DND-41 (cell line): Measurements from ENCODE around the gene LYRM4.

Experiments used
- ATAC-seq: fragments of 200-7000 bp; cut with Tn5 transposase; 3 replicates; pipeline ENCODE4 v1.9.1; 2021; ENCODE audit warnings: low read depth; ENCODE audit not compliant: insufficient read depth
- DNase-seq: peaks from one replicate; pipeline ENCODE4 v3.0.0-alpha.2; 2020
- H2AFZ ChIP-seq: 2 replicates; pipeline ENCODE4 v1.6.0; 2012; ENCODE audit warnings: low read depth, low read length
- H3K27ac ChIP-seq: 2 replicates; pipeline ENCODE4 v1.5.1; 2012; ENCODE audit warnings: low read length, inconsistent platforms
- H3K27me3 ChIP-seq: fragments of 200-600 bp; sonication (generic); 2 replicates; pipeline ENCODE4 v1.6.0; 2012; ENCODE audit warnings: low read length, mild to moderate bottlenecking, inconsistent platforms; ENCODE audit not compliant: insufficient read depth, poor library complexity
- H3K36me3 ChIP-seq: 2 replicates; pipeline ENCODE4 v1.5.1; 2012; ENCODE audit warnings: low read length, inconsistent platforms; ENCODE audit not compliant: insufficient read depth
- H3K4me1 ChIP-seq: 2 replicates; pipeline ENCODE4 v1.5.1; 2012; ENCODE audit warnings: mild to moderate bottlenecking, low read length; ENCODE audit not compliant: insufficient read depth
- H3K4me2 ChIP-seq: 2 replicates; pipeline ENCODE4 v1.6.0; 2012; ENCODE audit warnings: mild to moderate bottlenecking, moderate library complexity, low read length, inconsistent platforms; ENCODE audit not compliant: insufficient read depth
- H3K4me3 ChIP-seq, 2 experiments: fragments of 200-600 bp in 1 of 2; shearing (Covaris generic) in 1 of 2; 2 replicates each; pipeline ENCODE4 v1.5.1; 2012 to 2016; ENCODE audit warnings: inconsistent platforms in 2 of 2, low read length in 2 of 2, mild to moderate bottlenecking in 2 of 2, low read depth in 1 of 2, moderate library complexity in 1 of 2
- H3K79me2 ChIP-seq: 2 replicates; pipeline ENCODE4 v1.6.0; 2012; ENCODE audit warnings: low read length, inconsistent platforms; ENCODE audit not compliant: insufficient read depth
- H3K9ac ChIP-seq: 2 replicates; pipeline ENCODE4 v1.6.0; 2012; ENCODE audit warnings: low read depth, mild to moderate bottlenecking, inconsistent platforms, low read length, moderate library complexity
- H3K9me3 ChIP-seq: 2 replicates; pipeline ENCODE4 v1.5.1; 2012; ENCODE audit warnings: low read length, moderate library complexity, mild to moderate bottlenecking, inconsistent platforms; ENCODE audit not compliant: insufficient read depth, severe bottlenecking
- H4K20me1 ChIP-seq: 2 replicates; pipeline ENCODE4 v1.6.0; 2012; ENCODE audit warnings: low read length; ENCODE audit not compliant: insufficient read depth
- CTCF ChIP-seq: IDR thresholded peaks from 2 replicates; pipeline ENCODE4 v1.5.1; 2012; ENCODE audit warnings: borderline replicate concordance, low read length, moderate library complexity, mild to moderate bottlenecking; ENCODE audit not compliant: poor library complexity, severe bottlenecking; ENCODE audit errors: extremely low read depth
- EZH2 ChIP-seq: IDR thresholded peaks from 3 replicates; pipeline ENCODE4 v1.6.1; 2012; ENCODE audit warnings: borderline replicate concordance, low read depth, mild to moderate bottlenecking, moderate library complexity, low read length, inconsistent platforms; ENCODE audit not compliant: severe bottlenecking

Gene LYRM4

DNA sequence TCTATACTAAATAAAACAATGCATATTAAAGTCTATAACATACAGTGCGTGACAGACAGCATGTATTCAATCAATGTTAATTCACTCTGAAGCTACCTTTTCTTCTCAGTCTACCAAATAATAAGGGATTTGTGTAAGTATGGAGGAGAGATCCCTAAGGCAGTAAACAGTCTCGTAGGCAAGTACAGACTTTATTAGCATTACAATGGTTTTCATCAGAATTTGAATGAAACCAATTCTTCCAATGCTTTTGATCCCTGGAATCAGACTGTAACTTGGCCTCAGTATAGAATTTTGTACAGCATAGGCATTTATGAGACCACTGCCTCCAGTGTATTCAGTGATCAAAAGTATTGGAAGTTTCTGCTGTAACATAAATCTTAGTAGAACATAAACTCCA is 19.5 kb downstream of the LYRM4 start:
- ATAC-seq, result no peak
- Histone ChIP-seq H4K20me1 (peaks cover 19% of the 10 kb centered on the region; the same call in 1 of the 2 replicates), H3K4me3 (no peak overlapping the region), H3K79me2 (peaks cover 18% of the 10 kb centered on the region), H2AFZ (no peak overlapping the region), H3K36me3 (no peaks in the 10 kb centered on the region), H3K4me1 (no peaks in the 10 kb centered on the region), H3K27ac (no peak overlapping the region), H3K9me3 (no peaks in the 10 kb centered on the region), H3K4me2 (no peak overlapping the region), H3K27me3 (no peaks in the 10 kb centered on the region), H3K9ac (no peak overlapping the region)
- no peak for TF ChIP-seq CTCF
- no peak for TF ChIP-seq EZH2
- DNase-seq, result no peak

DNA sequence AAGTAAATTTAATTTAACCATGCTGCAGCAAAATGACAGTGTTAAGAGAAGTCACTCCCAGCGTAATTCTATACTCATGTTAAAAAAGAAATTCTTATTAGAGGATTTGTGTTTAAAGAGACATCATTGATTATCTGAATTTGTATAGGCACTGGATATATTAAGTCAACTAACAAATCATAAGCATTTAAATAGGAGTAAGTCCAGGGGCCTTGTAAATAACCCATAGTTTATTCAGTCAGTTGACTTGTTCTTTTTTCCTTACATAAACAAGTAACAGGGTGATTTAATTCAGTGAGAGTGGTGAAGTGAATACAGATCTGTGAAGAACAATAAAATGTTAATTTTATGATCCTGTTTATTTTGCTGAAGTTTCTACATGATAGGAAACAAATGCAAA is 22.4 kb downstream of the LYRM4 start:
- no peaks in the 10 kb centered on the region for H3K9me3 ChIP-seq
- no peak for ATAC-seq
- H4K20me1 ChIP-seq, result peaks cover 10% of the 10 kb centered on the region; the same call in 1 of the 2 replicates
- no peak overlapping the region for H3K4me2 ChIP-seq
- no peaks in the 10 kb centered on the region for H3K4me1 ChIP-seq
- H3K27ac ChIP-seq, result no peak overlapping the region
- DNase-seq, result no peak
- H3K36me3 ChIP-seq, result peaks cover 4% of the 10 kb centered on the region; the same call in 1 of the 2 replicates
- H3K4me3 ChIP-seq, result no peak overlapping the region
- no peak overlapping the region for H2AFZ ChIP-seq
- H3K27me3 ChIP-seq, result no peaks in the 10 kb centered on the region
- peaks cover 4% of the 10 kb centered on the region; the same call in 1 of the 2 replicates for H3K79me2 ChIP-seq
- no peak overlapping the region for H3K9ac ChIP-seq
- TF ChIP-seq CTCF, result no peak
- TF ChIP-seq EZH2, result no peak

- no peak overlapping the region for H3K27ac ChIP-seq
Measured at GRCh38 chr6:5237805-5238204, 22.9 kb downstream of the LYRM4 start.

More at GRCh38 chr6:5237805-5238204, 22.9 kb downstream of the LYRM4 start:
- Histone ChIP-seq H3K27me3 (no peaks in the 10 kb centered on the region), H4K20me1 (peaks cover 10% of the 10 kb centered on the region; the same call in 1 of the 2 replicates), H3K4me2 (no peak overlapping the region), H3K79me2 (no peaks in the 10 kb centered on the region), H3K9me3 (no peaks in the 10 kb centered on the region), H3K9ac (no peak overlapping the region), H3K36me3 (peaks cover 4% of the 10 kb centered on the region; the same call in 1 of the 2 replicates), H2AFZ (no peak overlapping the region), H3K4me1 (no peaks in the 10 kb centered on the region), H3K4me3 (no peak overlapping the region)
- ATAC-seq, result no peak
- no peak for DNase-seq
- TF ChIP-seq CTCF, result no peak
- no peak for TF ChIP-seq EZH2
